Mesothelial cell of epicardium (in vitro differentiated cells): ENCODE data around the gene NAV3. TPM values are rescaled to one million over a fixed set of nuclear protein-coding genes. Genes with fewer than 3 reads are reported as not detected.

Experiments used
- DNase-seq, 2 experiments: peaks; one replicate each; pipeline ENCODE4 v3.0.0; 2021; ENCODE audit warnings: low spot score in 2 of 2; ENCODE audit not compliant: unreplicated experiment in 2 of 2
- H3K27ac Mint-ChIP-seq: 2 replicates; pipeline ENCODE4 v1.8.0; 2021; ENCODE audit warnings: mixed read lengths
- H3K27me3 Mint-ChIP-seq: 2 replicates; pipeline ENCODE4 v1.8.0; 2021; ENCODE audit warnings: low read depth, mixed read lengths
- H3K36me3 Mint-ChIP-seq: 2 replicates; pipeline ENCODE4 v1.8.0; 2021; ENCODE audit warnings: mixed read lengths
- H3K4me1 Mint-ChIP-seq: 2 replicates; pipeline ENCODE4 v1.8.0; 2021; ENCODE audit warnings: mixed read lengths
- H3K4me3 Mint-ChIP-seq: 2 replicates; pipeline ENCODE4 v1.8.0; 2021; ENCODE audit warnings: mild to moderate bottlenecking, moderate library complexity, mixed read lengths
- H3K9me3 Mint-ChIP-seq: 2 replicates; pipeline ENCODE4 v1.8.0; 2021; ENCODE audit warnings: mixed read lengths
- CTCF ChIP-seq: fragments of 200-600 bp; sonication (generic); IDR thresholded peaks from one replicate; pipeline ENCODE4 v1.5.0; 2021; ENCODE audit warnings: antibody characterized with exemption; ENCODE audit not compliant: unreplicated experiment
- total RNA-seq: library from RNA; stranded (reverse); gene quantifications from 3 replicates; pipeline ENCODE4 v1.2.1, GENCODE V29; 2021

NAV3 gene
- total RNA-seq, 1 donor from 2014 or later: 28.7 TPM

- H3K27ac Mint-ChIP-seq: no peak overlapping the region
- TF ChIP-seq CTCF: no peak
Observed at GRCh38 chr12:78187741-78188140, 357.0 kb downstream of the NAV3 start.

GRCh38 chr12:78189656-78190055 is 359.0 kb downstream of the NAV3 start:
- no peak overlapping the region for H3K4me3 Mint-ChIP-seq
- no peak for DNase-seq
- H3K36me3 Mint-ChIP-seq: no peaks in the 10 kb centered on the region
- H3K9me3 Mint-ChIP-seq: no peaks in the 10 kb centered on the region
- no peaks in the 10 kb centered on the region for H3K27me3 Mint-ChIP-seq
- no peak for TF ChIP-seq CTCF
- H3K27ac Mint-ChIP-seq: no peak overlapping the region
- H3K4me1 Mint-ChIP-seq: peaks cover 3% of the 10 kb centered on the region

More at GRCh38 chr12:78187741-78188140, 357.0 kb downstream of the NAV3 start:
- no peaks in the 10 kb centered on the region for H3K9me3 Mint-ChIP-seq
- H3K4me3 Mint-ChIP-seq: no peak overlapping the region
- H3K36me3 Mint-ChIP-seq: no peaks in the 10 kb centered on the region
- no peaks in the 10 kb centered on the region for H3K4me1 Mint-ChIP-seq
- DNase-seq: no peak
- no peaks in the 10 kb centered on the region for H3K27me3 Mint-ChIP-seq

- Mint-ChIP-seq H3K27ac (no peak overlapping the region), H3K9me3 (no peaks in the 10 kb centered on the region), H3K36me3 (no peaks in the 10 kb centered on the region), H3K4me3 (no peak overlapping the region), H3K27me3 (no peaks in the 10 kb centered on the region), H3K4me1 (peaks cover 7% of the 10 kb centered on the region)
- no peak for DNase-seq
- no peak for TF ChIP-seq CTCF
Observed at GRCh38 chr12:78191611-78192010, 360.9 kb downstream of the NAV3 start.

- Mint-ChIP-seq H3K27me3 (no peaks in the 10 kb centered on the region), H3K27ac (no peak overlapping the region), H3K9me3 (no peaks in the 10 kb centered on the region), H3K4me3 (no peak overlapping the region), H3K36me3 (no peaks in the 10 kb centered on the region), H3K4me1 (peaks cover 7% of the 10 kb centered on the region)
- DNase-seq: no peak
- no peak for TF ChIP-seq CTCF
Observed at GRCh38 chr12:78192979-78193378, 362.3 kb downstream of the NAV3 start.

DNA sequence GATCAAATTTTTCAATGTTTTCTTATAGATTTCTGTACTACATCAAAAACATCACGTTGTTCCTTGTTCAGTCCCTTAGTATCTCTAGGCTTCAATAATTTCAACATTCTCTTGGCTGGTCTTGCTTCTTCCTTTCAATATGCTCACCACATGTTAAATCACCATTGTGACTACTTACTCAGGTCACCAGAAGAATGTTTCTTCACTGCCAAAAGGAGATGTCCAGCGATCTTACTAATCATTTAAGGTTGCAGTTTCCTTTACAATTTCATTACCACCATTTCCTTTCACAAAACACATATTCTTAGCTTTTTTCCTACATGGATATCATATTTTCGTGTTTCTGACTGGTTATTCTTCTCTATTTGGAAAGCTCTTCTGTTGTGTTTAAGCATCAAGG is 363.8 kb downstream of the NAV3 start:
- Mint-ChIP-seq H3K4me1 (peaks cover 7% of the 10 kb centered on the region), H3K36me3 (no peaks in the 10 kb centered on the region), H3K27ac (no peak overlapping the region), H3K9me3 (no peaks in the 10 kb centered on the region), H3K27me3 (no peaks in the 10 kb centered on the region), H3K4me3 (no peak overlapping the region)
- TF ChIP-seq CTCF: no peak
- no peak for DNase-seq

GRCh38 chr12:78198896-78199295 is 368.2 kb downstream of the NAV3 start:
- no peak overlapping the region for H3K27ac Mint-ChIP-seq
- H3K4me3 Mint-ChIP-seq: no peak overlapping the region
- no peak for TF ChIP-seq CTCF
- no peak for DNase-seq
- H3K36me3 Mint-ChIP-seq: no peaks in the 10 kb centered on the region
- peaks cover 7% of the 10 kb centered on the region for H3K4me1 Mint-ChIP-seq
- no peaks in the 10 kb centered on the region for H3K9me3 Mint-ChIP-seq
- no peaks in the 10 kb centered on the region for H3K27me3 Mint-ChIP-seq
